ENCODE data around the gene CRYGS. TPM values are rescaled to one million over a fixed set of nuclear protein-coding genes. Genes with fewer than 3 reads are reported as not detected.
A peak's percentile ranks its signal among the peaks of the same experiment; 100 is the strongest.

Gene CRYGS
- total RNA-seq, 2 experiments from 2014 or later = 1.4 to 2.6 TPM

GRCh38 chr3:186519021-186519658, 25.0 kb downstream of the CRYGS start:
- Mint-ChIP-seq H3K4me3 (peak overlapping the region; percentile 1), H3K9me3 (peaks cover 4% of the 10 kb centered on the region)
- CTCF ChIA-PET = interaction anchor here (0.7 to 5.9 kb wide), 6 partner anchors 9 to 576 kb away, joined by 3 to 82 read pairs (median 5); no protein-coding TSS in a partner anchor

DNA sequence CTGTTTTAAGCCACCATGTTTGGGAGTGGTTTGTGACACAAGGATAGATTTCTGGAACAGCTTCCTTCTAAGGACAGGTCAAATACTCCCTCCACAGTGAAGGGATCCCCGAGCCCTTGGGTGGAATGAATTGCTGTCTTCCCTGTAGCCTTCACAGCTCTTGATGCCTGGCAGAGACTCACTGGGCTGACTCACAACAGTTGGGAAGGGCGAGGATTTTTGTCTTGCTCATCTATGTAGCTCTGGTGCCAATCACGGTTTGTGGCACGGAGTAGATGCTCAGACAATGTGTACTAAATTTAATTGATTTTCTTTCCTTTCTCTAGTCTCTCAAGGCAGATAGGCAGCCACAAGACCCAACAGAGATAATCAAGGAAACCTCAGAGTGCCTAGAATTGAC, 27.0 kb downstream of the CRYGS start:
- no peaks in the 10 kb centered on the region for H3K27me3 Mint-ChIP-seq
- no peak overlapping the region for H3K27ac Mint-ChIP-seq
- peaks cover 76% of the 10 kb centered on the region for H3K4me1 Mint-ChIP-seq (ENCODE audit: low read depth)

More at GRCh38 chr3:186519021-186519658, 25.0 kb downstream of the CRYGS start:
- Mint-ChIP-seq H3K36me3 (ENCODE audit: low read depth) (peaks cover 3% of the 10 kb centered on the region), H3K27me3 (no peaks in the 10 kb centered on the region), H3K4me1 (ENCODE audit: low read depth) (peaks cover 74% of the 10 kb centered on the region), H3K27ac (peak overlapping the region; percentile 67)
- peak; percentile 82 for DNase-seq
- POLR2A ChIA-PET = interaction anchor here (0.7 to 3.8 kb wide), 9 partner anchors 9 to 409 kb away, joined by 3 to 32 read pairs (median 4); no protein-coding TSS in a partner anchor
- intact Hi-C loops (cut with micrococcal nuclease) = no loop called here
- ATAC-seq = peak; percentile 81
- no peak for TF ChIP-seq CTCF (IDR thresholded peaks at IDR 0.05)

DNA sequence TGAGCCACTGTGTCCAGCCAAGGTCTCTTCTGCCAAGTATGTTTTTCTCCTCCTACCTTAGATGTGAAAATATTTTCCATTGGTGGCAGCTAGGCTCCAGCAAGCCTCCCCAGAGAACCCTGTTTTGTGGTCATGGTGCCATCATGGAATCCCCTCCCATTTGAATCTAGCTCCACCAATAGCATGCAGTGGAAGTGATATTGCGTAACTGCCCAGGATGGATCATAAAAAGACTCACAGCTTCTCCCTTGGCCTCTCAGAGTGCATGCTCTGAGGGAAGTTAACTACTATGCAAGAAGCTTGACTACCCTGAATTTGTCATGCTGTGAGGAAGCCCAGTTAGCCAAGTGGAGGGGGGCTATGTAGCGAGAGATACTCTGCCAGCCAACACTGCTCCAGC, 27.5 kb downstream of the CRYGS start:
- no peak for ATAC-seq
- H3K27ac Mint-ChIP-seq = no peak overlapping the region
- H3K9me3 Mint-ChIP-seq = peaks cover 4% of the 10 kb centered on the region
- POLR2A ChIA-PET = interaction anchor here (1.2 kb wide), 1 partner anchor 20 kb away, joined by 4 read pairs; no protein-coding TSS in a partner anchor
- H3K4me1 Mint-ChIP-seq (ENCODE audit: low read depth) = peaks cover 75% of the 10 kb centered on the region
- no peak for TF ChIP-seq CTCF (IDR thresholded peaks at IDR 0.05)
- intact Hi-C loops (cut with micrococcal nuclease) = no loop called here
- no peak for DNase-seq
- CTCF ChIA-PET = interaction anchor here (0.8 to 5.9 kb wide), 5 partner anchors 13 to 573 kb away, joined by 3 to 82 read pairs (median 3); no protein-coding TSS in a partner anchor
- no peaks in the 10 kb centered on the region for H3K27me3 Mint-ChIP-seq
- no peak overlapping the region for H3K4me3 Mint-ChIP-seq
- peaks cover 3% of the 10 kb centered on the region for H3K36me3 Mint-ChIP-seq (ENCODE audit: low read depth)

More for the DNA sequence above, 27.0 kb downstream of the CRYGS start:
- Mint-ChIP-seq H3K36me3 (ENCODE audit: low read depth) (peaks cover 3% of the 10 kb centered on the region), H3K9me3 (peaks cover 4% of the 10 kb centered on the region), H3K4me3 (no peak overlapping the region)
- ChIA-PET POLR2A (interaction anchor here (0.6 to 1.2 kb wide), 2 partner anchors 11 to 19 kb away, joined by 3 to 4 read pairs; no protein-coding TSS in a partner anchor), CTCF (interaction anchor here (0.8 to 5.9 kb wide), 5 partner anchors 12 to 574 kb away, joined by 3 to 82 read pairs (median 3); no protein-coding TSS in a partner anchor)
- intact Hi-C loops (cut with micrococcal nuclease) = no loop called here
- ATAC-seq = no peak
- no peak for DNase-seq
- TF ChIP-seq CTCF (IDR thresholded peaks at IDR 0.05) = no peak

DNA sequence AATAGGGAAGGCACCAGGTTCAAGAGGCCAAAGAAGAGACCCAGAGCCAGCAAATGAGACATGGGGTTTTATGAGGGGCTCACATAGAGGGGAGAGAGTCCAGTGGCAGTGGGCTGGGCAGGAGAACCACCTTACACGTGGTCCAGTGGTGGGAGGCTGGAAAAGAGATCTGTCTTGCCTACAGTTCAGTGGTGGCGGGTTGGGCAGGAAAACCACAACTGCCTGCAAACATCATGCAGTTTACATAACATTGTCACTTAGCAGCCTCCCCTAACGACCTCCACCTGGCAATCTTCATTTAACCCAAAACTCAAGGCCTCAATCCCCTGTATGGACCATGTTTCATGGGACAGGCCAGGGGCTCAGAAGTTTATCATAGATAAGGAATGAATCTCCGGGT, 29.1 kb downstream of the CRYGS start:
- CTCF ChIA-PET = interaction anchor here (5.9 kb wide), 1 partner anchor 22 kb away, joined by 82 read pairs; no protein-coding TSS in a partner anchor
- intact Hi-C loops (cut with micrococcal nuclease) = loop anchor here (2.0 kb wide), 1 partner anchor 20 kb away; no protein-coding TSS in a partner anchor

More for the DNA sequence above, 29.1 kb downstream of the CRYGS start:
- no peak overlapping the region for H3K4me3 Mint-ChIP-seq
- POLR2A ChIA-PET = no interaction called here
- TF ChIP-seq CTCF (IDR thresholded peaks at IDR 0.05) = no peak
- H3K27me3 Mint-ChIP-seq = no peaks in the 10 kb centered on the region
- H3K9me3 Mint-ChIP-seq = peaks cover 4% of the 10 kb centered on the region
- ATAC-seq (no peak), DNase-seq (peak; percentile 60)
- H3K36me3 Mint-ChIP-seq (ENCODE audit: low read depth) = peaks cover 3% of the 10 kb centered on the region
- peak overlapping the region; percentile 22 for H3K27ac Mint-ChIP-seq
- peaks cover 73% of the 10 kb centered on the region for H3K4me1 Mint-ChIP-seq (ENCODE audit: low read depth)
